GM18508 (cell line): ENCODE data around the gene PYROXD2.
A peak's percentile ranks its signal among the peaks of the same experiment; 100 is the strongest.
"Not testable (repeated sequence)": the region's sequence is repeated elsewhere in the genome, so short reads cannot be mapped to it uniquely, and the experiment has no call there.

Experiments
- ATAC-seq: cut with Tn5 transposase; IDR thresholded peaks from one replicate; pipeline ENCODE4 v1.9.1; 2021; ENCODE audit warnings: moderate number of reproducible peaks; ENCODE audit not compliant: insufficient read depth, unreplicated experiment

PYROXD2 gene

GRCh38 chr10:98370831-98371820, 43.9 kb downstream of the PYROXD2 start:
- no peak for ATAC-seq

DNA sequence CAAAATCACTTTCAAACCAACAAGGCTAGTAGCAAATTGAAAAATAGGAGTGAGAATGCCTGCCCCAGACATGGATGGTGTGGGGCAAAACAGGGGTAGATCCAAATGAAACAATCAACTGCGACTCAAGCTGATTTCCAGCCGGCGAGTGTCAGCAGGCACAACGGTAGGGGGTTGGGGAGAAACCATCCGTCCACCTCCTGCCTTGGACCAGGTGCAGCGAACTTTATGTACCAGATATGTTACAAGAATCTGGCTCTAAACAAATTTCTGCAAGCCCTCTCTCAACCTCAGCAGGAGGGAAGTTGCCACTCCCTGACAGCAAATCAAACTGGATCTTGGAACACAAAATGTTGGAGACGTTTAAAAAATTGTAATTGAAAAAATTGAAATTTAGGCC, 45.2 kb downstream of the PYROXD2 start:
- no peak for ATAC-seq

DNA sequence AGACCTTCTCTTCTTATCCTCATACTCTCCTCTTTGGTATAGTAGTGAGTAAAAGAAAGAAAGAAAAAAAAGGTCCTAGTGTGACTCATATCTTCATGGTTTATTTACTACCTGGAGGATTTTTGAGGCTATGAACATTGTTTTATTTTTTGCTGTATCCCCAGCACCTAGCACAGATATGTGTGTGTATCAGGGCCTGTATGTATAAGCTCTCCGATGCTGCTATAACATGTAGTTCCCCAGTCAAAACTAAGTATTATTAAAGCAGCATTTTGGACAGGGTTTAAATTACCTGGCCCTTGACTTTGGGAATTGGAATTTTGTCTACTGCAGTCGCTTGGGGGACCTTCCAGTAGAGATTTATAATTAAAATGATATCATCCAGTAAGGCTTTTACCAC, 46.3 kb downstream of the PYROXD2 start:
- no peak for ATAC-seq

GRCh38 chr10:98367604-98368451, 47.2 kb downstream of the PYROXD2 start:
- ATAC-seq = no peak

DNA sequence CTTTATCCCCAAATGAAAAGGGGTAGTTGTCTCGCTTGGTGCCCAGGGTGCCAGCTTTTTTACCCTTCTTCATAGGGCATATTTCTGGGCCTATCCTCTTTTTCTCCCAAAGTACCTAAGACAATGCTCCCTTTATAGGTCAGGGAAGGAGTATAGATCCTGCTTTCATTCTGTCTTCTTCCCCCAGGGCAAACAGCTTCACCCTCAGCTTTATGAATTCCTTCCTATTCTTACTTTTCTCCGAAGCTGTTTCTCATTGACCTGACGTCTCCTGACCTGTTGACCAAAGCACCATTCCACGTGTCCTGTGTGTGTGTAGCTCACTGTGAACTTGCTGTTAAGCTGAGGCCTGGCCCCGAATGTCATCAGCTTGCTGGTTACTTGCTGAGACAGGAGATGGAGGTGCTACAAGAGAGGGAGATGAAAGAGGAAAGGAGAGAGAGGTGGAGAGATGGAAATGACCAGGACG, 48.9 kb downstream of the PYROXD2 start:
- ATAC-seq = no peak

DNA sequence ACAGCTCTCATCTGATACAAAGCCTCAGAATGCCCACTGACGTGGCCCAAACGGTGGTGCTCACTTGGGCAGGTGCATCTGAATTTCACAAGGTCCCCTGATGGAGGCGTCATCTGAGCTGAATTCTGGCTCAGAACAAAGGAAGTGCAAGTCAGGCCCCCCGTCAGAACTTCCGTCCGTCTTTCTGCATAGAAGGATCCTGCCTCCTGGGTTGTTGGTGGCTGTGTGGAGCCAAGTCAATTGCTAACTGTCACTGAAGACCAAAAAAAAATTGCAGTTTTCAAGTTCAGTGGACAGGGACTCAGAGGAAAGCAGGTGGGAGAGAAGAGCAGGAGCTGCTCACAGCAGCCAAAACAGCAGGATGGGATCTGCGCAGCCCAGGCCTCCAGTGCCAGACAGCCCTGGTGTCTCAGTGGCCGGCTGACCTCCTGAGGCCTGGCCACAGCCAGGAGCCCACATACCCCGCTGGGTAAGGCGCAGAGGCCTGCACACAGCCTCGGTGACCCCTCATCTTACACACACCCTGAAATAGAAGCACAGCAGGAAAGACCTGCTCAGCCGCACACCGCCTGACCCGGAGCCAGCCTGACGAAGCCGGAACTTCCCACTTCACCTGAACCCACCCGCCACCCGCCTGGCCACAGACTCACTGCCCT, 49.4 kb downstream of the PYROXD2 start:
- ATAC-seq = no peak

- no peak for ATAC-seq
Observed at GRCh38 chr10:98364432-98365102, 50.4 kb downstream of the PYROXD2 start.

GRCh38 chr10:98363220-98363619, 51.8 kb downstream of the PYROXD2 start:
- no peak for ATAC-seq

DNA sequence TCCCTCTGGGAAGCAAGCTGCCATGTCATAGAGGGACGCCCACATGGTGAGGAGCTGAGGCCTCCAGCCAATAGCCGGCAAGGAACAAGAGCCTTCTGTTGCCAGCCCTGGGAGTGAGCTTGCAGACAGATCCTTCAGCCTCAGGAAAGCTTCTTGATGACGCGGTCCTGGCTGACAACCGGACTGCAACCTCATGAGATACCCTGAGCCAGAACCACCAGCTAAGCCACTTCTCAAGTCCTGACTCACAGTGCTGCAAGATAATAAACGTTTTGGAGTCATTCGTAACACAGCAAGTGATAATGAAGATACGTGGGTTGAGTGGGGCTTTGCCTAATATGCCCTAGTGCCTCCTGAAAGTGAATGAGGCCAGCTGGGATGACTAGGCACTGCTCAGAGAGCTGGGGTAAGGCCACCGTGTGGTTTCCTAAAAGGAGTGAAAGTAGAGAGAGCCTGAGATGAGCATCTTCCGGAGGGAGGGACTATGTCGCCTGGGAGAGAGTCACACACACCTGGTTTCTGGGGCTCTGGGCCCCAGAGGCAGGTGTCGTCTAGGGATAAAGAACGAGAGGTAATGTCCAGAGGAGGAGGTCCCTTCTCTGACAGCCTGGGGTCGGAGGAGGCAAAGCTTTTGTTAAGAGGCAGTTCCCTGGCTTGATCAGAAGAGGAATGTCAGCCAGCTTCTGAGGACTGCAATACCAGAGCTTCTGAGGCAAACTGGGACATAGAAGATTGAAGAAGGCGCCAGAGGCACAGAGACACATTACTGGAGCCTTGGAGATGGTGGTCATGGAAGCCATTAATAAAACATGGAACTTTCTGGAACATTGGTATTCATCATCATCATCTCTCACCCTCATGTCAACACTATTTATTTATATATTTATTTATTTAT, 53.6 kb downstream of the PYROXD2 start:
- ATAC-seq = peak; percentile 91

DNA sequence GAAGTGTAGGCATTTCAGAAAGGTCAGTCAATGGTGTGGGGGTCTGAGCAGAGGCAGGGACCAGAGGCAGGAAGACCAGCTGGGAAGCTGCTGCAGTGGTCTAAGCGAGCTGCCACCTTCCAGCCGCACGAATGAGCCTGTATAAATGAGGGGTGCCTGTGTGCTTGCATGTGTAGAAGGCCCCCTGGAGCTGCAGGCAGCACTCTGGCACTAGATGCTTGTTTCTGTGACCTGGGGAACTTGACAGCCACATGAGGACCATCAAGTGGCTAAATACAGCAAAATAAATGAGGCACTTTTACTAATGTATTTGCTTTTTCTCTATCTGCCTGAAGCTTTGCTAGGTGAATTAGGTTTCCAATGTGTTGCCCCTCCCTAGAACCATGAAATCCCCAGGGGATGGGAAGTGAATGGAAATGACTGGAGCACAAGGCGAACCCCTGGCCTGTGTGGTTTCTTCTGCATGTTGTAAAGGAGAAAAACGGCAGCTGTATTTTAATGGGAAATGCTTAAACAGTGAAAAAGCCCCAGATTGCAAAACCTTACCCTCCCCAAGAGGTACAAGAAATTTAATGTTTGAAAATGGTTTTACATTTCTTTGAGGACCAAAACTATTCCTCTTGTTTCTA, 57.7 kb downstream of the PYROXD2 start:
- ATAC-seq = no peak

GRCh38 chr10:98354491-98354890, 60.5 kb downstream of the PYROXD2 start:
- no peak for ATAC-seq

- ATAC-seq = no peak
Observed at GRCh38 chr10:98353170-98353569, 61.8 kb downstream of the PYROXD2 start.

GRCh38 chr10:98351831-98352402, 63.1 kb downstream of the PYROXD2 start:
- ATAC-seq = no peak

DNA sequence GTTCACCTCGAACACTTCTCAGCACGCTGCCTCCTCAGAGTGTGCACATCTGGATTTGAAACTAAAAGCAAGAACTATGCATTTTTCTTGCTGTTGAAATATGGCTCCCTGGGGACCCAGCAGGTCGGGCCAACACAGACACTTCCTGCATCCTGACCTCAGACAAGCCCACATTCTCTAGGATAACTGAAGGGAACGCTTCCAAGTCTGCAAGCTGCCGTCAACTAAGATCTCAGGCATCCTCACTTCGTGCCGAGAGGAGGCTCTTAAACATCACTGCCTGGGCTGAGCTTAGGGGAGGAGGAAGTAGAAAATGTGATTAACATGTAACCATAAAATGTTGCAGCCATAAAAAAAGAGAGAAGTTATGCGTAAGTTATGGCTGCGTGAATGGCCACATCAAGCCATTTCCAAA, 65.5 kb downstream of the PYROXD2 start:
- ATAC-seq = no peak

- no peak for ATAC-seq
Observed at GRCh38 chr10:98346847-98347246, 68.1 kb downstream of the PYROXD2 start.

- ATAC-seq = no peak
Observed at GRCh38 chr10:98344589-98345038, 70.4 kb downstream of the PYROXD2 start.

- not testable (repeated sequence) for ATAC-seq
Observed at GRCh38 chr10:98341701-98342100, 73.3 kb downstream of the PYROXD2 start.

- ATAC-seq = no peak
Observed at GRCh38 chr10:98340940-98341310, 74.1 kb downstream of the PYROXD2 start.
